IMR-90 (cell line): Measurements from ENCODE around the gene MUCL3. TPM values are rescaled to one million over a fixed set of nuclear protein-coding genes. Genes with fewer than 3 reads are reported as not detected.

Source experiments
- ATAC-seq: fragments of 200-7000 bp; cut with Tn5 transposase; 2 replicates; pipeline ENCODE4 v1.9.1; 2020; ENCODE audit warnings: low read depth, mild to moderate bottlenecking, moderate library complexity
- BruUV-seq: library from RNA; stranded (reverse); fragments of 400-500 nt; replicated peaks from 2 replicates; lab custom pipeline; 2021; lab: Mats Ljungman, UMichigan
- CTCF ChIA-PET: fragments of 300-600 bp; formaldehyde crosslinking; extraction: SDS; loops from one replicate; lab custom pipeline; 2021; ENCODE audit warnings: antibody characterized with exemption; lab: Yijun Ruan, JAX
- POLR2A ChIA-PET: fragments of 300-600 bp; sonication (Branson Sonifier 250); formaldehyde crosslinking; loops from one replicate; lab custom pipeline; 2022; ENCODE audit warnings: antibody characterized with exemption; ENCODE audit not compliant: unreplicated experiment; lab: Charles Lee
- DNase-seq: peaks from one replicate; pipeline ENCODE4 v3.0.0; 2013
- H2AFZ ChIP-seq: replicated peaks from 2 replicates; pipeline ENCODE3; 2013; ENCODE audit warnings: low read length, mild to moderate bottlenecking; ENCODE audit not compliant: poor library complexity
- H2AK5ac ChIP-seq: 2 replicates; pipeline ENCODE4 v1.6.1; 2013; ENCODE audit warnings: low read depth, low read length, inconsistent platforms
- H2AK9ac ChIP-seq: replicated peaks from 2 replicates; pipeline ENCODE3; 2013; ENCODE audit warnings: mild to moderate bottlenecking, low read depth, low read length, moderate library complexity; ENCODE audit not compliant: poor library complexity
- H2BK120ac ChIP-seq: 2 replicates; pipeline ENCODE4 v1.6.1; 2013; ENCODE audit warnings: low read depth, low read length, inconsistent platforms
- H2BK15ac ChIP-seq: 3 replicates; pipeline ENCODE4 v1.6.1; 2013; ENCODE audit warnings: low read depth, low read length, inconsistent platforms
- H2BK20ac ChIP-seq: 2 replicates; pipeline ENCODE4 v1.6.1; 2013; ENCODE audit warnings: low read depth, mild to moderate bottlenecking, inconsistent platforms, low read length, moderate library complexity
- H2BK5ac ChIP-seq: 2 replicates; pipeline ENCODE4 v1.6.1; 2013; ENCODE audit warnings: mild to moderate bottlenecking, low read depth, low read length, inconsistent platforms; ENCODE audit not compliant: poor library complexity, severe bottlenecking
- H3K14ac ChIP-seq: replicated peaks from 2 replicates; pipeline ENCODE4 v1.6.1; 2013; ENCODE audit warnings: low read depth, low read length, inconsistent platforms
- H3K18ac ChIP-seq: 2 replicates; pipeline ENCODE4 v1.6.1; 2013; ENCODE audit warnings: low read depth, low read length, control low read depth
- H3K23ac ChIP-seq: 2 replicates; pipeline ENCODE4 v1.6.1; 2013; ENCODE audit warnings: low read depth, low read length, inconsistent platforms
- H3K27ac ChIP-seq: 2 replicates; pipeline ENCODE4 v1.5.1; 2013; ENCODE audit warnings: mild to moderate bottlenecking, control low read depth, low read length; ENCODE audit not compliant: insufficient read depth
- H3K27me3 ChIP-seq: 2 replicates; pipeline ENCODE4 v1.6.1; 2013; ENCODE audit warnings: low read length; ENCODE audit not compliant: control insufficient read depth, insufficient read depth
- H3K36me3 ChIP-seq: 2 replicates; pipeline ENCODE4 v1.6.1; 2013; ENCODE audit warnings: low read length, mixed read lengths; ENCODE audit not compliant: control insufficient read depth, insufficient read depth
- H3K4ac ChIP-seq: 2 replicates; pipeline ENCODE4 v1.6.1; 2013; ENCODE audit warnings: low read depth, low read length, inconsistent platforms
- H3K4me1 ChIP-seq: 2 replicates; pipeline ENCODE4 v1.6.1; 2013; ENCODE audit warnings: low read length, mixed read lengths; ENCODE audit not compliant: control insufficient read depth, insufficient read depth
- H3K4me2 ChIP-seq: 2 replicates; pipeline ENCODE4 v1.6.1; 2013; ENCODE audit warnings: low read depth, mild to moderate bottlenecking, control low read depth, low read length, moderate library complexity
- H3K4me3 ChIP-seq: 2 replicates; pipeline ENCODE4 v1.5.1; 2013; ENCODE audit warnings: low read depth, mild to moderate bottlenecking, control low read depth, low read length, moderate library complexity; ENCODE audit not compliant: insufficient read depth
- H3K56ac ChIP-seq: 2 replicates; pipeline ENCODE4 v1.6.1; 2013; ENCODE audit warnings: low read length, inconsistent platforms; ENCODE audit not compliant: insufficient read depth; ENCODE audit errors: extremely low read depth
- H3K79me1 ChIP-seq, 2 experiments: 2 replicates each; pipeline ENCODE4 v1.6.1; 2013; ENCODE audit warnings: low read length in 2 of 2, inconsistent platforms in 1 of 2, low read depth in 1 of 2
- H3K9ac ChIP-seq: 2 replicates; pipeline ENCODE4 v1.6.1; 2013; ENCODE audit warnings: low read depth, low read length, control low read depth
- H3K9me1 ChIP-seq: 2 replicates; pipeline ENCODE4 v1.6.1; 2013; ENCODE audit warnings: low read length, inconsistent platforms; ENCODE audit not compliant: insufficient read depth
- H3K9me3 ChIP-seq: 2 replicates; pipeline ENCODE4 v1.6.1; 2013; ENCODE audit warnings: low read length; ENCODE audit not compliant: control insufficient read depth, insufficient read depth
- H4K20me1 ChIP-seq: 2 replicates; pipeline ENCODE4 v1.6.1; 2013; ENCODE audit warnings: low read length, inconsistent platforms; ENCODE audit not compliant: insufficient read depth
- H4K5ac ChIP-seq: 2 replicates; pipeline ENCODE4 v1.6.1; 2013; ENCODE audit warnings: mild to moderate bottlenecking, low read depth, low read length, control low read depth
- H4K8ac ChIP-seq, 2 experiments: 2 replicates each; pipeline ENCODE4 v1.6.1; 2013; ENCODE audit warnings: low read depth in 2 of 2, low read length in 2 of 2, control low read depth in 1 of 2, inconsistent platforms in 1 of 2
- H4K91ac ChIP-seq: 2 replicates; pipeline ENCODE4 v1.6.1; 2013; ENCODE audit warnings: low read depth, low read length, inconsistent platforms; ENCODE audit not compliant: insufficient read depth
- USF2 ChIP-seq: fragments of 150-350 bp; IDR thresholded peaks from 2 replicates; pipeline ENCODE4 v1.6.1; 2017; ENCODE audit warnings: mild to moderate bottlenecking, antibody characterized with exemption, low read length, low read depth
- dilution Hi-C: fragments of 300-500 bp; cut with HindIII; formaldehyde crosslinking; loops from one replicate; pipeline ENCODE4 v1.14.3; 2018; ENCODE audit warnings: low sequenced_read_pairs; ENCODE audit not compliant: unreplicated experiment
- in situ Hi-C: fragments of 300-500 bp; cut with MboI; formaldehyde crosslinking; loops from 3 replicates; pipeline ENCODE4 v1.14.3; 2019; ENCODE audit warnings: low sequenced_read_pairs, inconsistent platforms, mixed read lengths
- intact Hi-C: fragments of 100-400 bp; cut with micrococcal nuclease; formaldehyde crosslinking; loops from 2 replicates; pipeline ENCODE4 v1.10.0; 2022
- polyA plus RNA-seq, 3 experiments: library from polyadenylated mRNA; depleted of rRNA; stranded (reverse); fragments of >200 nt; gene quantifications; 2 replicates each; pipeline ENCODE4 v1.2.3, GENCODE V29; 2012; ENCODE audit warnings: low replicate concordance in 1 of 3
- total RNA-seq: library from RNA; depleted of rRNA; stranded (reverse); fragments of >200 nt; gene quantifications from 2 replicates; pipeline ENCODE4 v1.2.3, GENCODE V29; 2012

Gene MUCL3
- total and polyA plus RNA-seq, 2 of the 4 experiments (the other 2 are of a cell fraction), result not detected

- H3K9ac ChIP-seq, result no peak overlapping the region
- in situ Hi-C loops, result no loop called here
- H3K4me3 ChIP-seq, result no peak overlapping the region
- H2BK20ac ChIP-seq, result no peak overlapping the region
- no peaks in the 10 kb centered on the region for H3K4me1 ChIP-seq
- no peak overlapping the region for H2BK15ac ChIP-seq
- no peak overlapping the region for H3K4me2 ChIP-seq
- no peak for TF ChIP-seq USF2
- peaks cover 37% of the 10 kb centered on the region for H3K27me3 ChIP-seq
- no peak overlapping the region for H4K8ac ChIP-seq
- no peak overlapping the region for H3K14ac ChIP-seq
- BruUV-seq, result no TSS peak
- H2BK5ac ChIP-seq, result no peak overlapping the region
- no peak overlapping the region for H3K18ac ChIP-seq
- no peak overlapping the region for H4K5ac ChIP-seq
- dilution Hi-C loops, result no loop called here
- no peaks in the 10 kb centered on the region; the same call in 1 of the 2 replicates for H3K9me3 ChIP-seq
- no peaks in the 10 kb centered on the region for H4K20me1 ChIP-seq
- no peak overlapping the region for H2AK9ac ChIP-seq
- no peak overlapping the region for H3K23ac ChIP-seq
- no peaks in the 10 kb centered on the region for H3K79me1 ChIP-seq
- H2BK120ac ChIP-seq, result no peak overlapping the region
- H3K4ac ChIP-seq, result no peak overlapping the region
- POLR2A ChIA-PET, result no interaction called here
- DNase-seq, result no peak
- no peaks in the 10 kb centered on the region for H3K9me1 ChIP-seq
- CTCF ChIA-PET, result no interaction called here
- ATAC-seq, result no peak
- no peak overlapping the region for H2AK5ac ChIP-seq
- H4K91ac ChIP-seq, result no peak overlapping the region
- H3K27ac ChIP-seq, result no peak overlapping the region
- H3K56ac ChIP-seq, result no peak overlapping the region
- no peak overlapping the region for H2AFZ ChIP-seq
- H3K36me3 ChIP-seq, result no peaks in the 10 kb centered on the region
- intact Hi-C loops, result no loop called here
Measured at GRCh38 chr6:30962716-30963115, 21.9 kb downstream of the MUCL3 start.
